HCT116 (cell line): Measurements from ENCODE around the gene HMGXB3.

Source experiments
- CTCF ChIP-seq, 3 experiments: fragments of 200-600 bp in 1 of 3; sonication (generic) in 1 of 3; IDR thresholded peaks in 2 of 3; conservative IDR thresholded peaks in 1 of 3; 2 replicates each; pipeline ENCODE4 v1.5.1; 2012 to 2017; ENCODE audit warnings: low read depth in 2 of 3, low read length in 2 of 3, antibody characterized with exemption in 1 of 3, borderline replicate concordance in 1 of 3, control low read depth in 1 of 3, mild to moderate bottlenecking in 1 of 3, mixed read lengths in 1 of 3, mixed run types in 1 of 3, moderate library complexity in 1 of 3; ENCODE audit not compliant: insufficient read depth in 1 of 3
- ELF1 ChIP-seq: IDR thresholded peaks from 2 replicates; pipeline ENCODE4 v1.6.1; 2012; ENCODE audit warnings: low read depth, borderline replicate concordance
- EZH2 ChIP-seq: fragments of 200-600 bp; sonication (generic); IDR thresholded peaks from 2 replicates; pipeline ENCODE4 v1.6.1; 2017; ENCODE audit warnings: antibody characterized with exemption, mixed run types
- EZH2phosphoT487 ChIP-seq: fragments of 200-600 bp; IDR thresholded peaks from 2 replicates; pipeline ENCODE4 v1.6.1; 2018; ENCODE audit warnings: antibody characterized with exemption, borderline replicate concordance
- MAX ChIP-seq: IDR thresholded peaks from 2 replicates; pipeline ENCODE4 v1.6.1; 2012
- POLR2A ChIP-seq: IDR thresholded peaks from 2 replicates; pipeline ENCODE4 v1.7.0; 2011; ENCODE audit warnings: borderline replicate concordance; ENCODE audit not compliant: insufficient read depth, insufficient read length; ENCODE audit errors: extremely low read depth
- POLR2AphosphoS5 ChIP-seq: IDR thresholded peaks from 2 replicates; pipeline ENCODE4 v1.6.1; 2011; ENCODE audit warnings: mild to moderate bottlenecking, low read depth, low read length, moderate library complexity
- REST ChIP-seq: IDR thresholded peaks from 2 replicates; pipeline ENCODE4 v1.6.1; 2012; ENCODE audit warnings: low read depth
- SRF ChIP-seq: IDR thresholded peaks from 2 replicates; pipeline ENCODE4 v1.6.1; 2012; ENCODE audit warnings: low read depth
- ZBTB33 ChIP-seq: IDR thresholded peaks from 2 replicates; pipeline ENCODE4 v1.6.1; 2011; ENCODE audit warnings: mild to moderate bottlenecking, low read length, moderate library complexity; ENCODE audit not compliant: insufficient replicate concordance; ENCODE audit errors: extremely low read depth
- ZNF274 ChIP-seq: fragments of 200-500 bp; sonication (Bioruptor generic); IDR thresholded peaks from 2 replicates; pipeline ENCODE4 v1.6.1; 2014; ENCODE audit warnings: mild to moderate bottlenecking, low read depth, low read length, inconsistent platforms

GRCh38 chr5:150079909-150080461, 79.4 kb downstream of the HMGXB3 start:
- TF ChIP-seq CTCF (IDR thresholded peaks at IDR 0.05 in 2 of 3, conservative IDR thresholded peaks at IDR 0.05 in 1 of 3; ENCODE audit: borderline replicate concordance in 1 of 3, insufficient read depth in 1 of 3, low read depth in 2 of 3, low read length in 2 of 3) (no peak), POLR2A (no peak), POLR2AphosphoS5 (no peak), EZH2phosphoT487 (no peak), SRF (no peak), ELF1 (no peak), ZBTB33 (no peak), MAX (no peak), ZNF274 (no peak), EZH2 (no peak), REST (no peak)
